Heart left ventricle (tissue), 16 donors: ENCODE measurements around the gene SDHD. TPM values are rescaled to one million over a fixed set of nuclear protein-coding genes. Genes with fewer than 3 reads are reported as not detected.
"Not testable (repeated sequence)": the region's sequence is repeated elsewhere in the genome, so short reads cannot be mapped to it uniquely, and the experiment has no call there.

Experiments
- ATAC-seq, 4 donors: fragments of 200-7000 bp; cut with Tn5 transposase; one replicate each; pipeline ENCODE4 v1.9.1; 2020 to 2022; ENCODE audit warnings: moderate library complexity in 4 of 4, mild to moderate bottlenecking in 3 of 4, moderate number of reproducible peaks in 1 of 4
- DNase-seq, 5 donors: peaks; one replicate each; pipeline ENCODE4 v3.0.0-alpha.2; 2020
- H3K27ac ChIP-seq, 12 donors: fragments of 200-600 bp; sonication (generic) in 4 of 12; one replicate each; pipeline versions ENCODE4 v1.5.0 to v1.8.0; 2016 to 2022; ENCODE audit warnings: mild to moderate bottlenecking in 2 of 12
- H3K27me3 ChIP-seq, 9 donors: fragments of 200-600 bp; sonication (generic) in 2 of 9; one replicate each; pipeline versions ENCODE4 v1.5.1 to v1.8.0; 2016 to 2022; ENCODE audit warnings: mild to moderate bottlenecking in 3 of 9
- H3K36me3 ChIP-seq, 9 donors: fragments of 200-600 bp; sonication (generic) in 2 of 9; one replicate each; pipeline versions ENCODE4 v1.5.0 to v1.8.0; 2018 to 2022; ENCODE audit warnings: mild to moderate bottlenecking in 2 of 9
- H3K4me1 ChIP-seq, 12 donors: fragments of 200-600 bp; sonication (generic) in 4 of 12; one replicate each; pipeline versions ENCODE4 v1.5.0 to v1.8.0; 2016 to 2022; ENCODE audit warnings: mild to moderate bottlenecking in 3 of 12
- H3K4me3 ChIP-seq, 12 donors: fragments of 200-600 bp; sonication (generic) in 4 of 12; one replicate each; pipeline versions ENCODE4 v1.5.0 to v1.8.0; 2017 to 2022; ENCODE audit warnings: mild to moderate bottlenecking in 9 of 12, moderate library complexity in 4 of 12
- H3K9me3 ChIP-seq, 12 donors: fragments of 200-600 bp; sonication (generic) in 4 of 12; one replicate each; pipeline versions ENCODE4 v1.5.0 to v1.8.0; 2016 to 2022; ENCODE audit warnings: mild to moderate bottlenecking in 1 of 12
- CTCF ChIP-seq, 12 donors: fragments of 200-600 bp; sonication (generic) in 4 of 12; IDR thresholded peaks; one replicate each; pipeline versions ENCODE4 v1.5.0 to v1.8.0; 2018 to 2022; ENCODE audit warnings: antibody characterized with exemption in 12 of 12, mild to moderate bottlenecking in 5 of 12
- POLR2A ChIP-seq, 2 donors: fragments of 450-650 bp; IDR thresholded peaks; one replicate each; pipeline ENCODE4 v1.6.1; 2017; ENCODE audit warnings: antibody characterized with exemption in 2 of 2, mild to moderate bottlenecking in 2 of 2, moderate library complexity in 2 of 2
- WGBS, 4 donors: extraction: QIAGEN DNeasy Blood & Tissue Kit in 2 of 4; methylation state at CpG; one replicate each; pipeline versions ENCODE4 v1.1.5 to v1.1.7; 2013 to 2018; 5-methylcytosine and 5-hydroxymethylcytosine counted together
- intact Hi-C, 10 donors: fragments of 100-400 bp; cut with DNase I; formaldehyde crosslinking; loops; one replicate each; pipeline versions ENCODE4 v1.11.1 to v1.14.2; 2022
- polyA plus RNA-seq, 2 donors: library from polyadenylated mRNA; stranded (reverse); fragments of 200-250 nt; gene quantifications; one replicate each; pipeline ENCODE4 v1.2.3, GENCODE V29; 2013
- total RNA-seq, 9 donors: library from RNA; depleted of rRNA in 2 of 9; stranded (reverse); fragments of >200 nt in 2 of 9; fragmentation: NEBNext Ultra II Directional in 3 of 9; extraction: Animal tissue kit (Norgen Biotek cat#: 25700) in 3 of 9; gene quantifications; one replicate each; pipeline versions ENCODE4 v1.1.0 to v1.2.4, GENCODE V29; 2016 to 2023
- donor health status: ischemic (EF 13 %, LVEDD 7.1; RV severe dilation, severe dysfunction).
- donor health status: healthy with polysubstance abuse.
- donor health status: DM: no; HTN: yes; CAD: no.
- donor health status: DM: no; HTN: no; CAD: no.
- donor health status: ischemic (EF 25% LVEDD 6.9; RV normal size, moderate dysfunction).
- donor health status: ischemic (EF 25% LVEDD 5.7; RV mildly dilated, moderate dysfunction).
- donor health status: healthy.
- donor health status: DM: yes; HTN: yes; CAD: no.
- donor health status: ischemic (EF 35%, LVEDD 5.7; RV mildly dilated, moderate dysfunction).
- donor health status: nonischemic (EF 11% LVEDD 7.7; RV severe dilation, severe dysfunction).
- donor health status: DM: yes; HTN: yes; CAD: no.
- donor health status: PGD.
- donor health status: ischemic (EF 29% LVEDD 5.4; RV normal size, mild dysfunction).
- donor health status: nonischemic (EF 23%, LVEDD 6.1; RV moderate dilation, normal function).

The SDHD gene
- total and polyA plus RNA-seq, 11 donors = 173 to 314 (median 236) TPM

- ATAC-seq (no peak), DNase-seq (no peak)
- Histone ChIP-seq H3K27me3 (no peaks in the 10 kb centered on the region), H3K27ac (no peak overlapping the region), H3K4me1 (peaks cover 0 to 11% (median under 1%) of the 10 kb centered on the region in 12 donors), H3K4me3 (no peak overlapping the region), H3K36me3 (peaks cover 0 to 99% (median 83%) of the 10 kb centered on the region in 9 donors), H3K9me3 (peaks cover 0 to 6% (median 0%) of the 10 kb centered on the region in 12 donors)
- intact Hi-C loops = no loop called here
- TF ChIP-seq CTCF (IDR thresholded peaks at IDR 0.05) (no peak), POLR2A (IDR thresholded peaks at IDR 0.05) (no peak)
- 87 to 94% (median 91%) methylated on average over 2 of the region's 2 CpGs for WGBS, 4 donors
Measured at GRCh38 chr11:112042961-112043304, 43.7 kb upstream of the SDHD start.

- Histone ChIP-seq H3K27ac (no peak overlapping the region), H3K36me3 (peaks cover 0 to 99% (median 73%) of the 10 kb centered on the region in 9 donors), H3K27me3 (no peaks in the 10 kb centered on the region), H3K4me3 (no peak overlapping the region), H3K4me1 (peaks cover 0 to 13% (median 3%) of the 10 kb centered on the region in 12 donors), H3K9me3 (peaks cover 0 to 6% (median 0%) of the 10 kb centered on the region in 12 donors)
- WGBS, 4 donors = 90 to 96% (median 94%) methylated on average over 4 of the region's 4 CpGs
- no peak for DNase-seq
- TF ChIP-seq CTCF (IDR thresholded peaks at IDR 0.05) (no peak), POLR2A (IDR thresholded peaks at IDR 0.05) (no peak)
- ATAC-seq = no peak
- intact Hi-C loops = no loop called here
Measured at GRCh38 chr11:112044961-112045360, 41.7 kb upstream of the SDHD start.

- intact Hi-C loops, H3K27me3 ChIP-seq, DNase-seq, H3K4me3 ChIP-seq, H3K27ac ChIP-seq, ATAC-seq, H3K9me3 ChIP-seq: not testable (repeated sequence)
- Histone ChIP-seq H3K4me1 (peaks cover 0 to 13% (median 3%) of the 10 kb centered on the region in 12 donors), H3K36me3 (peaks cover 0 to 98% (median 75%) of the 10 kb centered on the region in 9 donors)
- WGBS, 4 donors = 91 to 100% (median 94%) methylated on average over 2 of the region's 2 CpGs
Measured at GRCh38 chr11:112046647-112047046, 40.0 kb upstream of the SDHD start.

GRCh38 chr11:112048256-112048655 is 38.4 kb upstream of the SDHD start:
- H3K27ac ChIP-seq, H3K9me3 ChIP-seq, H3K27me3 ChIP-seq, intact Hi-C loops, DNase-seq, H3K4me3 ChIP-seq: not testable (repeated sequence)
- H3K4me1 ChIP-seq = peaks cover 0 to 13% (median 0%) of the 10 kb centered on the region in 12 donors
- peaks cover 0 to 99% (median 81%) of the 10 kb centered on the region in 9 donors for H3K36me3 ChIP-seq
- ATAC-seq = peak in 1 of 4 donors; percentile 10
- 78 to 96% (median 93%) methylated on average over 3 of the region's 3 CpGs for WGBS, 4 donors

GRCh38 chr11:112049777-112050176 is 36.9 kb upstream of the SDHD start:
- Histone ChIP-seq H3K4me3 (no peak overlapping the region), H3K36me3 (peaks cover 0 to 99% (median 83%) of the 10 kb centered on the region in 9 donors), H3K27me3 (no peaks in the 10 kb centered on the region), H3K4me1 (peaks cover 0 to 13% (median 0%) of the 10 kb centered on the region in 12 donors), H3K27ac (no peak overlapping the region), H3K9me3 (peaks cover 0 to 6% (median 0%) of the 10 kb centered on the region in 12 donors)
- DNase-seq = no peak
- no peak for TF ChIP-seq POLR2A (IDR thresholded peaks at IDR 0.05)
- no peak for TF ChIP-seq CTCF (IDR thresholded peaks at IDR 0.05)
- ATAC-seq = no peak
- intact Hi-C loops = no loop called here
- 49 to 50% (median 50%) methylated on average over 2 of the region's 2 CpGs for WGBS, 4 donors
